ENCODE results near the gene LNP1. TPM values are rescaled to one million over a fixed set of nuclear protein-coding genes. Genes with fewer than 3 reads are reported as not detected.

The LNP1 gene
- total and polyA plus RNA-seq, 9 of the 15 experiments (the other 6 are each of a cell fraction or from before 2014, with no cell fraction given) = 1.9 to 5.2 (median 4.5) TPM

- no peaks in the 10 kb centered on the region for H3K27me3 ChIP-seq (ENCODE audit: control insufficient read depth in 2 of 2, insufficient read depth in 2 of 2, low read length in 2 of 2)
- no TSS peak for BruUV-seq (replicated peaks)
- intact Hi-C loops (cut with micrococcal nuclease) = no loop called here
- no peak overlapping the region for H3K4me2 ChIP-seq (ENCODE audit: insufficient read depth, low read length)
- H3K9me3 ChIP-seq (replicated peaks; ENCODE audit: control insufficient read depth, insufficient read depth, low read depth, low read length) = no peaks in the 10 kb centered on the region
- DNase-seq (ENCODE audit: extremely low read depth in 1 of 4, low spot score in 3 of 4) (no peak), FAIRE-seq (no peak), ATAC-seq (no peak)
- WGBS (ENCODE audit: insufficient coverage, low coverage, missing lambda C conversion rate) = 53% methylated on average over 2 of the region's 2 CpGs
- in situ Hi-C loops (cut with MboI) = no loop called here
- H3K9ac ChIP-seq (ENCODE audit: insufficient read depth in 1 of 2, low read depth in 2 of 2, low read length in 2 of 2) = no peak overlapping the region
- H2AFZ ChIP-seq (ENCODE audit: low read depth, low read length) = no peak overlapping the region
- peaks cover 0 to 23% of the 10 kb centered on the region in 2 experiments; a peak in 3 of 5 replicates for H3K4me1 ChIP-seq (replicated peaks in 1 of 2; ENCODE audit: control insufficient read depth in 2 of 2, insufficient read depth in 2 of 2, low read length in 2 of 2)
- no peaks in the 10 kb centered on the region for H3K36me3 ChIP-seq (ENCODE audit: control insufficient read depth, insufficient read depth, low read length)
- no peaks in the 10 kb centered on the region for H3K9me1 ChIP-seq (ENCODE audit: control insufficient read depth, insufficient read depth, low read length)
- TF ChIP-seq RUNX1 (IDR thresholded peaks at IDR 0.05; ENCODE audit: low read depth) (no peak), MCM5 (IDR thresholded peaks at IDR 0.05; ENCODE audit: low read depth) (no peak), GTF2A2 (tag; IDR thresholded peaks at IDR 0.05) (no peak), HDAC8 (tag; IDR thresholded peaks at IDR 0.05) (no peak), PHB (CRISPR knock-in tag; IDR thresholded peaks at IDR 0.05) (no peak), RHOXF2B (CRISPR knock-in tag; conservative IDR thresholded peaks at IDR 0.05) (no peak), E4F1 (CRISPR knock-in tag; IDR thresholded peaks at IDR 0.05; ENCODE audit: borderline replicate concordance) (no peak), ZNF696 (CRISPR knock-in tag; conservative IDR thresholded peaks at IDR 0.05) (no peak), DLX4 (CRISPR knock-in tag; IDR thresholded peaks at IDR 0.05) (no peak)
- no peaks in the 10 kb centered on the region for H3K79me2 ChIP-seq (ENCODE audit: control insufficient read depth, insufficient read depth, low read length)
- ChIA-PET POLR2A (interaction anchor here (2.0 kb wide), 1 partner anchor 26 kb away, joined by 6 read pairs; the partner anchor contains the start of genes LNP1 and TOMM70), CTCF (ENCODE audit: low intra/inter-chr PET ratio) (no interaction called here)
- H3K27ac ChIP-seq (ENCODE audit: extremely low read depth, low read depth, low read length) = no peak overlapping the region
- no peak overlapping the region for H3K4me3 ChIP-seq
- no peaks in the 10 kb centered on the region for H4K20me1 ChIP-seq (replicated peaks; ENCODE audit: control insufficient read depth, insufficient read depth, low read length)
These were observed 26.4 kb downstream of the LNP1 start for GRCh38 chr3:100427699-100428098.

All from K562 (cell line).